Measurements from ENCODE around the gene ZC3H4.

The ZC3H4 gene

GRCh38 chr19:47094557-47095475, 18.8 kb downstream of the ZC3H4 start:
- no peak for TF ChIP-seq CTCF (conservative IDR thresholded peaks at IDR 0.05; ENCODE audit: low read depth, low read length)
- no peak overlapping the region for H3K4me3 ChIP-seq (ENCODE audit: low read length)
- DNase-seq (ENCODE audit: low read depth), result no peak

- H3K4me3 ChIP-seq (ENCODE audit: low read length), result no peak overlapping the region
- no peak for DNase-seq (ENCODE audit: low read depth)
- no peak for TF ChIP-seq CTCF (conservative IDR thresholded peaks at IDR 0.05; ENCODE audit: low read depth, low read length)
These were observed 19.7 kb downstream of the ZC3H4 start for GRCh38 chr19:47093841-47094240.

GRCh38 chr19:47093254-47093653, 20.3 kb downstream of the ZC3H4 start:
- TF ChIP-seq CTCF (conservative IDR thresholded peaks at IDR 0.05; ENCODE audit: low read depth, low read length), result no peak
- H3K4me3 ChIP-seq (ENCODE audit: low read length), result no peak overlapping the region
- no peak for DNase-seq (ENCODE audit: low read depth)

- no peak overlapping the region for H3K4me3 ChIP-seq (ENCODE audit: low read length)
- no peak for TF ChIP-seq CTCF (conservative IDR thresholded peaks at IDR 0.05; ENCODE audit: low read depth, low read length)
- DNase-seq (ENCODE audit: low read depth), result no peak
These were observed 23.7 kb downstream of the ZC3H4 start for GRCh38 chr19:47089767-47090350.

- no peak for DNase-seq (ENCODE audit: low read depth)
- H3K4me3 ChIP-seq (ENCODE audit: low read length), result no peak overlapping the region
- no peak for TF ChIP-seq CTCF (conservative IDR thresholded peaks at IDR 0.05; ENCODE audit: low read depth, low read length)
These were observed 27.3 kb downstream of the ZC3H4 start for GRCh38 chr19:47086280-47086679.

GRCh38 chr19:47084879-47085439, 28.6 kb downstream of the ZC3H4 start:
- no peak overlapping the region for H3K4me3 ChIP-seq (ENCODE audit: low read length)
- no peak for DNase-seq (ENCODE audit: low read depth)
- no peak for TF ChIP-seq CTCF (conservative IDR thresholded peaks at IDR 0.05; ENCODE audit: low read depth, low read length)
